DOHH2 (cell line): Measurements from ENCODE around the gene FAM117B.

Source experiments
- H3F3A ChIP-seq: fragments of 200-600 bp; sonication (generic), shearing (Covaris generic); 2 replicates; pipeline ENCODE4 v1.6.0; 2016; ENCODE audit warnings: antibody characterized with exemption, mild to moderate bottlenecking; ENCODE audit not compliant: control insufficient read depth, insufficient read depth
- H3K27ac ChIP-seq: fragments of 200-600 bp; sonication (generic); 2 replicates; pipeline ENCODE4 v1.5.1; 2014; ENCODE audit warnings: low read depth, mild to moderate bottlenecking, low read length, moderate library complexity
- H3K27me3 ChIP-seq: fragments of 200-600 bp; sonication (generic); 2 replicates; pipeline ENCODE4 v1.6.1; 2014; ENCODE audit warnings: mild to moderate bottlenecking, low read length, mixed read lengths; ENCODE audit not compliant: control insufficient read depth
- H3K36me3 ChIP-seq: fragments of 200-600 bp; sonication (generic); 2 replicates; pipeline ENCODE4 v1.6.1; 2014; ENCODE audit warnings: mild to moderate bottlenecking, low read length, moderate library complexity, mixed read lengths; ENCODE audit not compliant: control insufficient read depth
- H3K4me1 ChIP-seq: fragments of 200-600 bp; sonication (generic); 2 replicates; pipeline ENCODE4 v1.6.1; 2014; ENCODE audit warnings: mild to moderate bottlenecking, low read length, mixed read lengths; ENCODE audit not compliant: control insufficient read depth
- H3K4me2 ChIP-seq: fragments of 200-600 bp; sonication (generic); 2 replicates; pipeline ENCODE4 v1.6.0; 2014; ENCODE audit warnings: mild to moderate bottlenecking, low read length, moderate library complexity
- H3K4me3 ChIP-seq: fragments of 200-600 bp; sonication (generic); 2 replicates; pipeline ENCODE4 v1.5.1; 2014; ENCODE audit warnings: mild to moderate bottlenecking, low read length, mixed read lengths
- H3K79me2 ChIP-seq: fragments of 200-600 bp; sonication (generic); 2 replicates; pipeline ENCODE4 v1.6.1; 2014; ENCODE audit warnings: mild to moderate bottlenecking, low read length, mixed read lengths; ENCODE audit not compliant: control insufficient read depth
- H3K9me2 ChIP-seq: fragments of 200-600 bp; sonication (generic); replicated peaks from 2 replicates; pipeline ENCODE4 v1.6.1; 2014; ENCODE audit warnings: mild to moderate bottlenecking, low read length, mixed read lengths; ENCODE audit not compliant: control insufficient read depth
- H3K9me3 ChIP-seq: fragments of 200-600 bp; sonication (generic); 2 replicates; pipeline ENCODE4 v1.6.1; 2014; ENCODE audit warnings: antibody characterized with exemption, low read length, mixed read lengths; ENCODE audit not compliant: control insufficient read depth, insufficient read depth
- H4K20me1 ChIP-seq: fragments of 200-600 bp; sonication (generic); 2 replicates; pipeline ENCODE4 v1.6.0; 2014; ENCODE audit warnings: low read depth, mild to moderate bottlenecking, antibody characterized with exemption, low read length, moderate library complexity; ENCODE audit not compliant: control insufficient read depth, insufficient read depth
- EZH2phosphoT487 ChIP-seq: fragments of 200-600 bp; sonication (generic); IDR thresholded peaks from 2 replicates; pipeline ENCODE4 v1.6.1; 2017; ENCODE audit warnings: borderline replicate concordance, mild to moderate bottlenecking, antibody characterized with exemption, low read length, moderate library complexity, mixed read lengths
- TF ChIP-seq, protein P1 (sequence below): fragments of 200-600 bp; sonication (generic); IDR thresholded peaks from one replicate; pipeline ENCODE4 v1.5.1; 2014; ENCODE audit warnings: antibody characterized with exemption, mild to moderate bottlenecking, low read depth, low read length; ENCODE audit not compliant: poor library complexity, severe bottlenecking

FAM117B gene

DNA sequence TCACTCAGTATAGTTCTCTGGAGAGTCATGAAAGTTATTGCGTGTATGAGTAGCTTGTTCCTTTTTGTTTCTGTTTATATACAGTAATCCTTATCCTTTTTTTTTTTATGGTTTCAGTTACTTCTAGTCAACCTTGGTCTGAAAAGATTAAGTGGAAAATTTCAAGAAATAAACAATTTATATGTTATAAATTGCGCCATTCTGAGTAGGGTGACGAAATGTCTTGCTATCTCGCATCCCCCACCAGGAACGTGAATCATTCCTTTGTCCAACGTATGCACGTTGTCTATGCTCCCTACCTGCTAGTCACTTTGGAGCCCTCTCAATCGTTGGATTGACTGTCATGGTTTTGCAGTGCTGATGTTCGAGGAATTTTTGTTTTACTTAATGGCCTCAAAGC is 60.4 kb downstream of the FAM117B start:
- H3K36me3 ChIP-seq: peaks cover 3% of the 10 kb centered on the region; the same call in 1 of the 2 replicates
- H4K20me1 ChIP-seq: no peaks in the 10 kb centered on the region
- H3K79me2 ChIP-seq: peaks cover 19% of the 10 kb centered on the region
- no peak overlapping the region for H3K27ac ChIP-seq
- H3K4me2 ChIP-seq: no peak overlapping the region
- TF ChIP-seq, protein P1, sequence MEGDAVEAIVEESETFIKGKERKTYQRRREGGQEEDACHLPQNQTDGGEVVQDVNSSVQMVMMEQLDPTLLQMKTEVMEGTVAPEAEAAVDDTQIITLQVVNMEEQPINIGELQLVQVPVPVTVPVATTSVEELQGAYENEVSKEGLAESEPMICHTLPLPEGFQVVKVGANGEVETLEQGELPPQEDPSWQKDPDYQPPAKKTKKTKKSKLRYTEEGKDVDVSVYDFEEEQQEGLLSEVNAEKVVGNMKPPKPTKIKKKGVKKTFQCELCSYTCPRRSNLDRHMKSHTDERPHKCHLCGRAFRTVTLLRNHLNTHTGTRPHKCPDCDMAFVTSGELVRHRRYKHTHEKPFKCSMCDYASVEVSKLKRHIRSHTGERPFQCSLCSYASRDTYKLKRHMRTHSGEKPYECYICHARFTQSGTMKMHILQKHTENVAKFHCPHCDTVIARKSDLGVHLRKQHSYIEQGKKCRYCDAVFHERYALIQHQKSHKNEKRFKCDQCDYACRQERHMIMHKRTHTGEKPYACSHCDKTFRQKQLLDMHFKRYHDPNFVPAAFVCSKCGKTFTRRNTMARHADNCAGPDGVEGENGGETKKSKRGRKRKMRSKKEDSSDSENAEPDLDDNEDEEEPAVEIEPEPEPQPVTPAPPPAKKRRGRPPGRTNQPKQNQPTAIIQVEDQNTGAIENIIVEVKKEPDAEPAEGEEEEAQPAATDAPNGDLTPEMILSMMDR: no peak
- no peak for TF ChIP-seq EZH2phosphoT487
- H3K4me1 ChIP-seq: no peaks in the 10 kb centered on the region
- H3K9me2 ChIP-seq: no peaks in the 10 kb centered on the region
- 0 out of 2 replicates have a peak, but pooled peaks cover 3% of the 10 kb centered on the region for H3F3A ChIP-seq
- no peak overlapping the region for H3K4me3 ChIP-seq
- no peaks in the 10 kb centered on the region for H3K9me3 ChIP-seq
- no peaks in the 10 kb centered on the region for H3K27me3 ChIP-seq

DNA sequence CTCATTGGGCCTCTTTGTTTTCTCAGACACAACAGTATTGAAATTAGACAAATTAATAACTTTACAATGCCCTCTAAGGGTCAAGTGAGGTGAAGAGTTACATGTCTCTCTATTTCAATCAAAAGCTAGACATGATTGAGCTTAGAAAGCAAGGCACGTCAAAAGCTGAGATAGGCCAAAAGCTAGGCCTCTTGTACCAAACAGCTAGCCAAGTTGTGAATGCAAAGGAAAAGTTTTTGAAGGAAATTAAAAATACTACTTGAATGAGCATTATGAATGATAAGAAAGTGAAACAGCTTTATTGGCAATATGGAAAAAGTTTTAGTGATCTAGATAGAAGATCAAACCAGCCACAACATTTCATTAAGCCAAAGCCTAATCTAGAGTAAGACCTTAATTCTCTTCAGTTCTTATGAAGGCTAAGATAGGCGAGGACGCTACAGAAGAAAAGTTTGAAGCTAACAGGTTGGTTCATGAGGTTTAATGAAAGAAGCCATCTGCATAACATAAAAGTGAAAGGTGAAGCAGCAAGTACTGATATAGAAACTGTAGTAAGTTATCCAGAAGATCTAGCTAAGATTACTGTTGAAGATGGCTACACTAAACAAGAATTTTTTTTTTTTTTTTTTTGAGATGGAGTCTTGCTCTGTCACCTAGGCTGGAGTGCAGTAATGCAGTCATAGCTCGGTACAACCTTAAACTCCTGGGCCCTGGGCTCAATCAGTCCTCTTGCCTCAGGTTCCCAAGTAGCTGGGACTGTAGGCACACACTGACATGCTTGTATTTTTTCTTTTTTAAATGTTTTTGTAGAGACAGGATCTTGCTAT is 65.5 kb downstream of the FAM117B start:
- H3K4me3 ChIP-seq: no peak overlapping the region
- no peaks in the 10 kb centered on the region for H3F3A ChIP-seq
- no peaks in the 10 kb centered on the region for H3K9me3 ChIP-seq
- no peak overlapping the region for H3K27ac ChIP-seq
- no peaks in the 10 kb centered on the region for H3K9me2 ChIP-seq
- peaks cover under 1% of the 10 kb centered on the region for H3K79me2 ChIP-seq
- no peak overlapping the region for H3K4me2 ChIP-seq
- no peaks in the 10 kb centered on the region for H3K4me1 ChIP-seq
- TF ChIP-seq, protein P1: no peak
- no peak for TF ChIP-seq EZH2phosphoT487
- no peaks in the 10 kb centered on the region for H4K20me1 ChIP-seq
- H3K27me3 ChIP-seq: no peaks in the 10 kb centered on the region
- H3K36me3 ChIP-seq: peaks cover 3% of the 10 kb centered on the region; the same call in 1 of the 2 replicates

DNA sequence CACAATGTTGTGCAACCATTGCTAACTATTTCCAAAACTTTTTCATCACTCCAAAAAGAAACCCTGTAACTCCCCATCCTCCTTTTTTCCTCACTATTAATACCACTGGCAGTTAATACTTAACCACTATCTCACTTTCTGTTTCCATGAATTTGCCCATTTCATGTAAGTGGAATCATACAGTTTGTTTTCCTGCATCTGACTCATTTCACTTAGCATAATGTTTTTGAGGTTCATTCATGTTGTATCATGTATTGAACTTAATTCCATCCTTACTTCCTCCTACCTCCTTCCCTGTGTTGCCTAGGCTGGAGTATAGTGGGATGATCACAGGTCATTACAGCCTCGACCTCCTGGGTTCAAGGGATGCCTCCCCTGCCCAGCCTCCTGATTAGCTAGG is 68.3 kb downstream of the FAM117B start:
- no peak for TF ChIP-seq EZH2phosphoT487
- TF ChIP-seq, protein P1: no peak
- Histone ChIP-seq H3K4me3 (no peak overlapping the region), H3K9me2 (no peaks in the 10 kb centered on the region), H3K27ac (no peak overlapping the region), H3K27me3 (no peaks in the 10 kb centered on the region), H3K9me3 (no peaks in the 10 kb centered on the region), H3K4me1 (peaks cover 4% of the 10 kb centered on the region; the same call in 1 of the 2 replicates), H3F3A (no peaks in the 10 kb centered on the region), H4K20me1 (no peaks in the 10 kb centered on the region), H3K36me3 (no peaks in the 10 kb centered on the region; the same call in 1 of the 2 replicates), H3K79me2 (peaks cover 8% of the 10 kb centered on the region), H3K4me2 (no peak overlapping the region)
